IPS-NIHi7 (cell line): ENCODE measurements around the gene ZBTB46.

Experiments used
- DNase-seq: peaks from one replicate; pipeline ENCODE4 v3.0.0; 2012; ENCODE audit warnings: mixed read lengths; ENCODE audit errors: extremely low spot score

ZBTB46 gene

GRCh38 chr20:63767886-63768285 lies 63.2 kb downstream of the ZBTB46 start:
- no peak for DNase-seq

GRCh38 chr20:63767456-63767855 lies 63.6 kb downstream of the ZBTB46 start:
- no peak for DNase-seq

GRCh38 chr20:63766695-63767426 lies 64.2 kb downstream of the ZBTB46 start:
- no peak for DNase-seq

- DNase-seq = no peak
Observed at GRCh38 chr20:63765902-63766301, 65.2 kb downstream of the ZBTB46 start.

- DNase-seq = no peak
Observed at GRCh38 chr20:63765082-63765873, 65.8 kb downstream of the ZBTB46 start.

- no peak for DNase-seq
Observed at GRCh38 chr20:63759377-63759901, 71.6 kb downstream of the ZBTB46 start.

- no peak for DNase-seq
Observed at GRCh38 chr20:63758152-63758551, 72.9 kb downstream of the ZBTB46 start.

GRCh38 chr20:63756648-63756991 lies 74.4 kb downstream of the ZBTB46 start:
- no peak for DNase-seq

- DNase-seq = no peak
Observed at GRCh38 chr20:63755933-63756647, 75.0 kb downstream of the ZBTB46 start.

GRCh38 chr20:63754008-63754407 lies 77.1 kb downstream of the ZBTB46 start:
- DNase-seq = no peak

- DNase-seq = no peak
Observed at GRCh38 chr20:63753381-63753780, 77.7 kb downstream of the ZBTB46 start.

GRCh38 chr20:63752411-63753101 lies 78.5 kb downstream of the ZBTB46 start:
- DNase-seq = no peak

GRCh38 chr20:63751471-63752271 lies 79.4 kb downstream of the ZBTB46 start:
- DNase-seq = no peak

GRCh38 chr20:63750807-63751470 lies 80.1 kb downstream of the ZBTB46 start:
- DNase-seq = no peak

GRCh38 chr20:63749597-63750508 lies 81.2 kb downstream of the ZBTB46 start:
- no peak for DNase-seq

- no peak for DNase-seq
Observed at GRCh38 chr20:63748934-63749270, 82.2 kb downstream of the ZBTB46 start.

GRCh38 chr20:63748070-63748933 lies 82.8 kb downstream of the ZBTB46 start:
- no peak for DNase-seq

- no peak for DNase-seq
Observed at GRCh38 chr20:63747622-63748069, 83.4 kb downstream of the ZBTB46 start.
